Activated T-helper 1 cell treated with anti-CD3 and anti-CD28 coated beads, Interleukin-12 subunit alpha, Interleukin-12 subunit beta, Interleukin-2, Interleukin-4 antibody, amounts not matched to agents 30 ng/mL and 10 ng/mL and 1 ng/mL, durations not matched to agents 14 hours and 24 hours and 36 hours (primary cell): ENCODE measurements around the gene EPHB3. TPM values are rescaled to one million over a fixed set of nuclear protein-coding genes. Genes with fewer than 3 reads are reported as not detected.
A peak's percentile ranks its signal among the peaks of the same experiment; 100 is the strongest.

Experiments
- DNase-seq: peaks from one replicate; pipeline ENCODE4 v3.0.0; 2021; ENCODE audit warnings: low spot score
- H3K27ac Mint-ChIP-seq: one replicate; pipeline ENCODE4 v1.8.0; 2021; ENCODE audit warnings: mild to moderate bottlenecking, mixed read lengths
- H3K27me3 Mint-ChIP-seq: one replicate; pipeline ENCODE4 v1.8.0; 2022; ENCODE audit warnings: mild to moderate bottlenecking, moderate library complexity, mixed read lengths; ENCODE audit not compliant: insufficient read depth
- H3K36me3 Mint-ChIP-seq: one replicate; pipeline ENCODE4 v1.8.0; 2021; ENCODE audit warnings: low read depth, mixed read lengths
- H3K4me1 Mint-ChIP-seq: one replicate; pipeline ENCODE4 v1.8.0; 2021; ENCODE audit warnings: low read depth, mixed read lengths
- H3K4me3 Mint-ChIP-seq: one replicate; pipeline ENCODE4 v1.8.0; 2021; ENCODE audit warnings: mild to moderate bottlenecking, moderate library complexity, mixed read lengths
- H3K9me3 Mint-ChIP-seq: one replicate; pipeline ENCODE4 v1.8.0; 2021; ENCODE audit warnings: mixed read lengths
- intact Hi-C: fragments of 100-400 bp; cut with micrococcal nuclease; formaldehyde crosslinking; loops from one replicate; pipeline ENCODE4 v1.15.1; 2024
- total RNA-seq: library from RNA; stranded (reverse); gene quantifications from 2 replicates; pipeline ENCODE4 v1.2.3, GENCODE V29; 2022

EPHB3 gene
- total RNA-seq, 1 donor from 2014 or later, result 0.31 TPM

DNA sequence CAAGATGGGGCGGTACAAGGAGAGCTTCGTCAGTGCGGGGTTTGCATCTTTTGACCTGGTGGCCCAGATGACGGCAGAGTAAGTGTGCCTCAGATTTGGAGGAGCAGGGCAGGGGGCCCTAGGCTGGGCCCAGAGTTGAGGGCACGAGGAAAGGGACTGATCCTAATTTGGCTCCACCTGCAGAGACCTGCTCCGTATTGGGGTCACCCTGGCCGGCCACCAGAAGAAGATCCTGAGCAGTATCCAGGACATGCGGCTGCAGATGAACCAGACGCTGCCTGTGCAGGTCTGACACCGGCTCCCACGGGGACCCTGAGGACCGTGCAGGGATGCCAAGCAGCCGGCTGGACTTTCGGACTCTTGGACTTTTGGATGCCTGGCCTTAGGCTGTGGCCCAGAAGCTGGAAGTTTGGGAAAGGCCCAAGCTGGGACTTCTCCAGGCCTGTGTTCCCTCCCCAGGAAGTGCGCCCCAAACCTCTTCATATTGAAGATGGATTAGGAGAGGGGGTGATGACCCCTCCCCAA, 19.8 kb downstream of the EPHB3 start:
- H3K27ac Mint-ChIP-seq, result no peak overlapping the region
- DNase-seq, result no peak
- H3K27me3 Mint-ChIP-seq, result peaks cover 27% of the 10 kb centered on the region
- no peaks in the 10 kb centered on the region for H3K36me3 Mint-ChIP-seq
- H3K9me3 Mint-ChIP-seq, result no peaks in the 10 kb centered on the region
- no peaks in the 10 kb centered on the region for H3K4me1 Mint-ChIP-seq
- intact Hi-C loops, result no loop called here
- no peak overlapping the region for H3K4me3 Mint-ChIP-seq

DNA sequence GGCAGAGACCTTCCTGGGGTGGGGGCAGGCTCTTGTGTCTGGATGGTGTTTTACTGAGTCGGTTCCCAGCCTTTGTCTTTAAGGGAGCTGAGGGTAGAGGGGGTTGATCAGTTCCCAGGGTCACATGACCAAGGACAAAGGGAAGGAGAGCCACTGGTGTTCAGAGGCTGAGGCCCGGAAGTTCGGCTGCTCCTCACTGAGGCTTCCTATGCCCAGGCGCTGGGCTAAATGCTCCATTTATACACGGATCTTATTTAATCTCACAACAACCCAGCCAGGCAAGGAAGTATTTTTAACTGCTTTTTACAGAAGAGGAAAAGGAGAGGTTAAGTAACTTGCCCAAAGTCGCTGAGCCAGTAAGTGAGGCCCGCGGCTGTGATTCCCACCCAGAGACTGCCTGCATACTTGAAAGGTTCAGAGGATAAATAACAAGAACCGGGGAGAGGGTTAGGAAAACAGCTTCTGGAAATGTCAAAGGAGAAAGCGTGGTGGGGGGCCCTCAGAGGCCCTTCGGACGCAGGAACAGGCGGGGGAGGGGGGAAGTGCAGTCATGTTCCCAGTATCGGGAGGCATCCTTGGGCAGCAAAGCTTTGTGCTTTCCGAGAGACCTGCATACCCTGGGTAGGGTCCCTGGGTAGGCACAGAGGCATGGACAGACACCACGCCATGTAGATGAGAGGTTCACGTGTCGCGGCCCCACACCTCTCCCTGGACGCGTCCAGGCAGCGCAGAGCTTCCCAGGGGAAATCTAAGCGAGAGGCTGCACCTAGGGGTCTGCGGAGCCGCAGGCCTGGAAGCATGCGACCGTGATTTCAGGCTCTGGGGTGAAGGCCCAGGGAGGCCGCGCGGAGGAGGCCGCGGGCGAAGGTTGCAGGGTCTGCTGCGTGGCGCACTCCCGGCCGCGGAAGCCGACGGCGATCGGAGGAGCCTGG, 21.3 kb downstream of the EPHB3 start:
- Mint-ChIP-seq H3K9me3 (no peaks in the 10 kb centered on the region), H3K4me1 (no peaks in the 10 kb centered on the region), H3K27me3 (peaks cover 33% of the 10 kb centered on the region), H3K27ac (peak overlapping the region; percentile 0), H3K4me3 (no peak overlapping the region), H3K36me3 (no peaks in the 10 kb centered on the region)
- intact Hi-C loops, result no loop called here
- DNase-seq, result no peak

DNA sequence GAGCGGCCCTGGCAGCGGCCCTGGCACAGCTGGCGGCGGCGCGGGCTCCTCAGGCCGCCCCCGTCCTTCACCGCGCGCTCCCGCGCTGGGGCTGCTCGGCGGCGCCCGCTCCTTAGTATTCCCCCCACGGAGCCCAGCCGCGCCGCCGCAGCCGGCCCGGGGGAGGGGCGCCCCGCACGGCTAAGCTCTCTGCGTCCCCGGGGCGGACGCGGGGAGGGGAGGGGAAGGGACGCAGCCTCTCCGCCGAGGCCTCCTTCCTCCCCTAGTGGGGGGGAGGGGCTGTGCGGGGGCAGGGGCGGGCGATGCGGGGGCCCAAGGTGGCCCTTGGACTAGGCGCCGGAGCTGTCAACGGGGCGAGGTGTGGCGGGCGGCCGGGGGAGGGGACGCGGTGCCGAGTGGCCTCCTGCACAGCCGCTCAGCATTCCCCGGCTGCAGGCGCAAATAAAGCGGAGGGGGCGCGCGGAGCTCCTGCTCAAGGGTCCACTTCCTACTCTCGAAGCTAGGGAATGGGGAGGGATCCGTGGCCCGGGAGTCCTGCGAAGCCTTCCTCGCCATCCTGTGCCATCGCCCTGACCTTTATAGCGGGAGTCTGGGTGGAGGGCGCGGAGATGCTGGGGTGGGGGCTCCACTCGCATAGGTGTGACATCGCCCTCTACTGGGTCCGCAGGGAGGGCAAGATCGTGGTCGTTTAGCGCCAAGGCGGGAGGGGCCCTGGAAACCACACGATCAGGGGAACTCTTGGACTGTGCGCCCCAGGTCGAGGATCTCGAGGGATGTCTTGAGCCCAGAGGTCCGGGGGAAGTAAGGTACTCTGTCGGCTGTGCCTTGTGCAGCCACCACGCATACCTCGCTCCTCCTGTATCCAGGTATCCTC, 22.2 kb downstream of the EPHB3 start:
- no peaks in the 10 kb centered on the region for H3K9me3 Mint-ChIP-seq
- intact Hi-C loops, result no loop called here
- peaks cover 33% of the 10 kb centered on the region for H3K27me3 Mint-ChIP-seq
- H3K36me3 Mint-ChIP-seq, result no peaks in the 10 kb centered on the region
- H3K4me3 Mint-ChIP-seq, result no peak overlapping the region
- no peaks in the 10 kb centered on the region for H3K4me1 Mint-ChIP-seq
- DNase-seq, result no peak
- no peak overlapping the region for H3K27ac Mint-ChIP-seq

DNA sequence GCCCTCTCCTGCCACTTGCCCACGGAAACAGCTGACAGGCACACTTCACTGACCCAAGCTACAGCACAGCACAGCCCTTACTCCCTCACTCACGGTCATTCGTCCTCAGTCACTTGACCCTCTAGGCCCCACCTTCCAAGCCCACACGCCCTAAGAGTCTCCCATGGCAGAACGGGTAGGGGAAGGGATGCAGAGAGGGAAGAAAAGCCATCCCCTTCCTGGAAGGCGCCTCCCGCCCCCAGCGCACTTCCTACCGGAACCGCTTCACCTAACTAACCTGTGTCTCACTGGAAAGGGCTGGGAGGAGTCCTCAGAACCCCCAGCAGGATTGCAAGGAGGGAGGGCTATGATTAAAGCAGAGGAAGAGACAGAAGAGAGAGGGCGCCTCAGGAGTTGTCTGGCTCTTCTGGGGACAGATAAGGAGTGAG, 22.9 kb downstream of the EPHB3 start:
- intact Hi-C loops, result no loop called here
- Mint-ChIP-seq H3K27me3 (peaks cover 33% of the 10 kb centered on the region), H3K4me1 (no peaks in the 10 kb centered on the region), H3K4me3 (no peak overlapping the region), H3K27ac (no peak overlapping the region), H3K36me3 (no peaks in the 10 kb centered on the region), H3K9me3 (no peaks in the 10 kb centered on the region)
- no peak for DNase-seq

DNA sequence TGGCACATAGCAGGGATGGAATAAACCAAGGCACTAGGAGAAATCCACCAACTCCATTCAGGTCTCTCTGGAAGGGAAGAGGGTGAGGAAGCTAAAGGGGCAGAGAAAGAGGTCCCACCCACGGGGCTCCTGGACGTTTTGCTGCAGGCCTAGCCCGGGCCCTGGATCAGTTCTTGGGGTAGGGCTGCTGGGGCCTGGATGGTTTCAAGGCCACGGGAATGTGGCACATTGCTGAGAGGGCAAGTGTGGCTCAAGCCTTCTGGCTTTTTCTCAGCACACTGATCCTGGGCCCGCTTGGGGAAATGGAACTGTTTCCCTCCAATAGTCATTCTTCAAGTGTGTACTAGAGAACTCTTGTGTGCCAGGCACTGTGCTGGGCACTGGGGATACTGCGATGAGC, 24.0 kb downstream of the EPHB3 start:
- no peak overlapping the region for H3K4me3 Mint-ChIP-seq
- no peak for DNase-seq
- H3K36me3 Mint-ChIP-seq, result no peaks in the 10 kb centered on the region
- intact Hi-C loops, result no loop called here
- H3K27me3 Mint-ChIP-seq, result peaks cover 33% of the 10 kb centered on the region
- no peaks in the 10 kb centered on the region for H3K4me1 Mint-ChIP-seq
- H3K27ac Mint-ChIP-seq, result no peak overlapping the region
- H3K9me3 Mint-ChIP-seq, result no peaks in the 10 kb centered on the region

DNA sequence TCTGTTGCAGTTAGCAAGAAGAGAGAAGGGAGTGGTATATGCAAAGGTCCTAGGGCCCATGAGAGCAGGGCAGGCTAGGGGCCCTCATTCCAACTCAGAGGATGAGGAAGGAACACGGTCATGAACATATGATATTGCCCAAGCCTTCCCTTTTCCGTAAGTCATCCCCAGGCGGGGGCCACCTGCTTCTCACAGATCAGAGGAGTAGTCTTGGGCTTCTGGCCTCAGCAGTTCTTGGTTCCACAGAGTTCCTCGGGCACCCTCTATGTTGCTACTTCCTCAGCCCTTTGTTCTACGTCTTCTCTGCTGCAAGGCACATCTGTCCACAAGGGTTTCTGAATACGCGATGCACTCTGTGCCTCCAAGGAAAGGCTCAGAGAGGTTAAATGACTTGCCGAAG, 25.3 kb downstream of the EPHB3 start:
- DNase-seq, result no peak
- intact Hi-C loops, result no loop called here
- H3K27ac Mint-ChIP-seq, result no peak overlapping the region
- peaks cover 31% of the 10 kb centered on the region for H3K27me3 Mint-ChIP-seq
- H3K4me3 Mint-ChIP-seq, result no peak overlapping the region
- H3K36me3 Mint-ChIP-seq, result no peaks in the 10 kb centered on the region
- H3K9me3 Mint-ChIP-seq, result no peaks in the 10 kb centered on the region
- no peaks in the 10 kb centered on the region for H3K4me1 Mint-ChIP-seq

DNA sequence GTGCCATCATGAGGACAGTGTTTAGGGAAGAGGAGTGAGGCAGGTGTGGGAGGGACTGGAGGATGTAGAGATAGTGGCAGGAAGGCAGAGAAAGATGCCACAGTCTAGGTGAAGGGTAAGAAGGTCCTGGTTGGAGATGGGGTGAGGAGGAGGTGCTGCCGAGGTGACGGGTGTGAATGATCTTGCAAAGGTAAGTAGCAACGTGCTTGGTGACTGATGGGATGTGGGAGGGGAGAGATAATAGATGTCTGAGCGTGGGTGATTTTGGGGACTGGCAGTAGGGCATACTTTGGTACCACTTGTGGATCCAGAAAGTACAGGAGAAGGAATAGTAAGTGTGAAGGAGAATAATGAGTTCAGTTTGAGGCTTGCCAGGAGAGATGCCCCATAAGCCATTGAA, 27.2 kb downstream of the EPHB3 start:
- Mint-ChIP-seq H3K36me3 (no peaks in the 10 kb centered on the region), H3K9me3 (no peaks in the 10 kb centered on the region)

DNA sequence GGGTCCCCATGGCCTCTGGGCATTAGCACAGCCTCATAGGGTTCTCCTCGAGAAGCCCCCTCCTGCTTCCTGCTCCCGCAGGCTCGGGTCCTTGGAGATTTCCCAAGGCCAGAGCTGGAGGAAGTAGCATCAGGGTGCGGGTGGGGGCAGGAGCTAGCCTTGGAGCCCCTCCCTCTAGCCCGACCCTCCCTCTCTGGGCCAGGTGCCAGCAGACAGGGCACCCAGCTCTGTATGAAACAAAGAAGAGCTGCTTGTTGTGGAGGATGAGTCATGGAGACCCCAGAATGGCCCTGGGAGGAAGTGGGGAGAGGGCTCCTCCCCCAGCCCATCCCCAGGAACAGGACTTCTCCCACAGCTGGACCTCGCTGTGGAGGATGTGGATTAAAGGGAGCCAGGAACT, 29.2 kb downstream of the EPHB3 start:
- H3K36me3 Mint-ChIP-seq, result no peaks in the 10 kb centered on the region
- no peak overlapping the region for H3K4me3 Mint-ChIP-seq
- intact Hi-C loops, result no loop called here
- no peaks in the 10 kb centered on the region for H3K4me1 Mint-ChIP-seq
- no peak overlapping the region for H3K27ac Mint-ChIP-seq
- H3K27me3 Mint-ChIP-seq, result peaks cover 13% of the 10 kb centered on the region
- DNase-seq, result no peak
- no peaks in the 10 kb centered on the region for H3K9me3 Mint-ChIP-seq

More for the DNA sequence above, 27.2 kb downstream of the EPHB3 start:
- intact Hi-C loops, result no loop called here
- no peaks in the 10 kb centered on the region for H3K4me1 Mint-ChIP-seq
- no peak overlapping the region for H3K4me3 Mint-ChIP-seq
- no peak for DNase-seq
- H3K27ac Mint-ChIP-seq, result no peak overlapping the region
- peaks cover 27% of the 10 kb centered on the region for H3K27me3 Mint-ChIP-seq

DNA sequence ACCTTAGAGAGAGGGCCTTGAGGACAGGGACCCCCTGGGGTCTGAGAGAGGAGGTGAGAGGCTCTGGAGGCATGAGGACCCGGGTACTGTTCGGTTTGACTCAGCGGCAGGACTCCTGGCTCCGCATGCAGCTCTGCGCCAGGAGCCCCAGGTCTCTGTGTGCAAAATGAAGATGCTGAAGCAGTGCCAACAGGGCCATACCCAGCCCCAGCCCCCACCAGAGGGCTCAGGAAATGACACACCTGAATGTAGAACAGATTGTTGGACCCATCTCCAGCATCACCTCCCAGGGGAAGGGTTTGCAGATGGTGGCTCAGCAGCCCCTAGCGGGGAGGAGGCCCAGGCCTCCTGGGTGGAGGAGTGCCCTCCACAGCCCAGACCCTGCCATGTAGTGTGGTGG, 30.2 kb downstream of the EPHB3 start:
- intact Hi-C loops, result no loop called here
- DNase-seq, result no peak
- no peaks in the 10 kb centered on the region for H3K9me3 Mint-ChIP-seq
- H3K4me1 Mint-ChIP-seq, result no peaks in the 10 kb centered on the region
- peaks cover 7% of the 10 kb centered on the region for H3K27me3 Mint-ChIP-seq
- no peaks in the 10 kb centered on the region for H3K36me3 Mint-ChIP-seq
- no peak overlapping the region for H3K27ac Mint-ChIP-seq
- no peak overlapping the region for H3K4me3 Mint-ChIP-seq

DNA sequence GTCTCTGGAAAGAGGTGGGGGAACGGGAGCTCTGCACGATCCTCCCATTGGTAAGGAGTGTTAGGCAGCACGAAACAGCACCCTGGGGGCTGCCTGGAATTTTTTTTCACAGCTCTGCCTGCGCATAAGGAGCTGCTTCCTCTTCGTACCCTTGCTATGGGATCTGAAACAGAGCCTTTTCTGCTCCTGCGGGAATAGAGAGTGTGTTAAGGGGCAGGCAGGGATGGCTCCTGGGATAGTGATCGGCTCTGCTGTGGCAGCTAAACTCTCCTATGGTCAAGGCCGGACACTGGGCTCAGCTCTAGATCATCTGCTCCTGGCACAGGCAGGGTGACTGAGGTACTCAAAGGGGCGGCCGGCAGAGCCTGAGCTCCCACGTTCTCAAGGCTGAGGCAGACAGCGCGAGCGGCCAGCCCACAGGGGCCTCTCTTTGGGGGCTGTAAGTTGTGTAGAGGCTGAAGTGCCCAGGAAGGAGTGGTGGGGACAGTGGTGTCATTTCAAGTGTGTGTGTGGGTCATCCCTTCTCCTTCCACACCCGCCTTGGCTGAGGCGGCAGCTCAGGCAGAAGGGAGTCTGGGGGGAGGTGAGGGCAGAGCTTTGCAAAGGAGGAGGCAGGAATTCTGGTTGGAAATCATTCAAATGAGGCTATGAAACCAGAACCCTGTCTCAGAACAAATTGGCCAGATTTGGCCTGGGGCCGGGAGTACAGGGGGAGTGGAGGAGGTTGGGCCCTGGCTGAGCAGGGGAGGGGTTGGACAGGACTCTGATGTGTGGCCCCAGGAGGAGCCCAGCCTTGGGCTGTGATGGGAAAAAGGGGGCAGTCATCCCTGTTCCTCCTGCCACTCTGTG, 31.0 kb downstream of the EPHB3 start:
- Mint-ChIP-seq H3K9me3 (no peaks in the 10 kb centered on the region), H3K4me1 (no peaks in the 10 kb centered on the region), H3K27me3 (peaks cover 4% of the 10 kb centered on the region), H3K4me3 (no peak overlapping the region), H3K27ac (no peak overlapping the region), H3K36me3 (no peaks in the 10 kb centered on the region)
- no peak for DNase-seq
- intact Hi-C loops, result no loop called here

DNA sequence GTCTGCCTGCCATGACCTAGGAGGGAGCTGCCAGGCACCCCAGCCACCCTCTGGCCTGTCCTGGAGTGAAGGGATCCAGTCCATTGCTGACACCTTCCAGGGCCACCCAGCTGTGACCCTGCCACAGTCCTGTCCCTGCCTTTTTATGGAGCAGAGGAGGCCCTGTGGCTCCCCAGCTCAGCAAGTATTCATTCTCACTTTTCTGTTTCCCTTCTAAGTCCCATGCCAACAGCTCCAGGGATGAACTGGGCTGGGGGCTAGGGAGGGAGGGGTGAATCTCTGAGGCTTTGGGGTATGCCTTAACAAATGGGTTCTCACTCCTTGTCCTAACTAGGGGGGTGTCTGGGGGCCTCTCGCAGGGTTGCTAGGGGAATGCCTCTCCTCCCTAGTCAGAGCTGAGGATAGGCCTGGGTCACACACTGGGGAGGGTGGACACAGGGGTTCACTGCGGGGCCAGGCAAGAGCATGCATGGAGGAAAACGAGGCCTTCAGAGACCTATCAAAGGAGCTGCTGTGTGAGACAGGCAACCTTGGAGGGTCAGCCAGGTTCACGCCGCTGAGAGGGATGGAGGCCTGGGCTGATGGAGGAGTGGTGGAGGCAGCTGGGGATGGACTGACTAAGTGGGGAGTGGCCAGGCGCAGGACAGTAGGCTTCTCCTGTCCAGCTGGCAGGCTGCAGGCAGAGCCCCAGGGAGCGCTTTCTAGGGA, 31.8 kb downstream of the EPHB3 start:
- no peak for DNase-seq
- H3K27ac Mint-ChIP-seq, result no peak overlapping the region
- H3K4me3 Mint-ChIP-seq, result no peak overlapping the region
- H3K4me1 Mint-ChIP-seq, result no peaks in the 10 kb centered on the region
- peaks cover 4% of the 10 kb centered on the region for H3K27me3 Mint-ChIP-seq
- H3K9me3 Mint-ChIP-seq, result no peaks in the 10 kb centered on the region
- H3K36me3 Mint-ChIP-seq, result no peaks in the 10 kb centered on the region
- intact Hi-C loops, result no loop called here

DNA sequence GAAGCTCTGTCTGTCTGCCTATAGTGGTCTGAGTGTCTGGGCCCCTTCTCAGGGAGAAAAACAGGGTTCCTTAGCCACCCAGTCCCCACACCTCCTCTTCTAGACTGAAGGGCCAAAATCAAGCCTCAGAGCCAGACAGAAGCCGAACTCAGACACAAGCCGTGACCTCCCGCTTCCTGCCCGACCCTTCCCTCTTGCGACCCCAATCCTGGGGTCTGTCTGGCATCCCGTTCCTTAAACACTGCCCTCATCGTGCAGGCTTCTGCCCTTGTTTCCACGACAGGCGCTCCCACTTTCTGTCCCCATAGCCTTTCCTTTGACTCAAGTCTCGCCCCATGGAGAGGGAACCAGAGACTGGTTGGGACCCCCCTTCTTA, 32.3 kb downstream of the EPHB3 start:
- Mint-ChIP-seq H3K27me3 (peaks cover 4% of the 10 kb centered on the region), H3K9me3 (no peaks in the 10 kb centered on the region), H3K27ac (no peak overlapping the region), H3K4me3 (no peak overlapping the region), H3K36me3 (no peaks in the 10 kb centered on the region), H3K4me1 (no peaks in the 10 kb centered on the region)
- DNase-seq, result no peak
- intact Hi-C loops, result no loop called here
